Endothelial cell of umbilical vein (primary cell): ENCODE results near the gene ANKRD12. TPM values are rescaled to one million over a fixed set of nuclear protein-coding genes. Genes with fewer than 3 reads are reported as not detected.

Experiments used
- BruUV-seq: library from RNA; stranded (reverse); fragments of 400-500 nt; replicated peaks from 2 replicates; lab custom pipeline; 2021; lab: Mats Ljungman, UMichigan
- CTCF ChIA-PET: fragments of 300-600, 350-600 bp; sonication (Branson Sonifier 250); formaldehyde crosslinking; loops from one replicate; lab custom pipeline; 2021; ENCODE audit warnings: antibody characterized with exemption, inconsistent platforms; lab: Charles Lee
- POLR2A ChIA-PET: fragments of 300-600, 350-600 bp; sonication (Branson Sonifier 250); formaldehyde crosslinking; loops from one replicate; lab custom pipeline; 2021; ENCODE audit warnings: antibody characterized with exemption, inconsistent platforms; lab: Charles Lee
- DNase-seq: peaks from one replicate; pipeline ENCODE4 v3.0.0-alpha.2; 2011; ENCODE audit warnings: low read depth, low spot score
- FAIRE-seq: peaks from 2 replicates; lab custom pipeline; 2011; peaks lifted over from hg19 to GRCh38; lab: Jason Lieb, UNC
- H2AFZ ChIP-seq: 2 replicates; pipeline ENCODE4 v1.6.0; 2012; ENCODE audit warnings: low read depth, low read length, control low read depth, inconsistent platforms
- H3K27ac ChIP-seq: 2 replicates; pipeline ENCODE4 v1.5.1; 2011; ENCODE audit warnings: low read depth, mild to moderate bottlenecking, control low read depth, low read length, moderate library complexity; ENCODE audit not compliant: insufficient read depth
- H3K27me3 ChIP-seq, 2 experiments: 2 replicates each; pipeline versions ENCODE4 v1.6.0 to v1.6.1; 2011; ENCODE audit warnings: low read length in 2 of 2, mixed read lengths in 1 of 2; ENCODE audit not compliant: control insufficient read depth in 2 of 2, insufficient read depth in 2 of 2
- H3K36me3 ChIP-seq, 2 experiments: 2 replicates in 1 of 2; 3 replicates in 1 of 2; pipeline ENCODE4 v1.5.1; 2011; ENCODE audit warnings: low read length in 2 of 2, mild to moderate bottlenecking in 1 of 2, moderate library complexity in 1 of 2; ENCODE audit not compliant: control insufficient read depth in 2 of 2, insufficient read depth in 2 of 2; ENCODE audit errors: extremely low read depth in 1 of 2
- H3K4me1 ChIP-seq: 3 replicates; pipeline ENCODE4 v1.5.1; 2011; ENCODE audit warnings: mild to moderate bottlenecking, low read length; ENCODE audit not compliant: control insufficient read depth, insufficient read depth; ENCODE audit errors: extremely low read depth
- H3K4me2 ChIP-seq: 2 replicates; pipeline ENCODE4 v1.6.1; 2011; ENCODE audit warnings: low read length, control low read depth, mixed read lengths; ENCODE audit not compliant: insufficient read depth
- H3K4me3 ChIP-seq, 3 experiments: fragments of 200-600 bp in 1 of 3; sonication (generic), shearing (Covaris generic) in 1 of 3; replicated peaks in 1 of 3; 2 replicates each; pipeline ENCODE4 v1.5.1; 2011 to 2016; ENCODE audit warnings: control low read depth in 3 of 3, low read length in 3 of 3, mild to moderate bottlenecking in 2 of 3, inconsistent platforms in 1 of 3, low read depth in 1 of 3, moderate library complexity in 1 of 3; ENCODE audit not compliant: insufficient read depth in 1 of 3
- H3K79me2 ChIP-seq: 2 replicates; pipeline ENCODE4 v1.6.0; 2012; ENCODE audit warnings: low read length, inconsistent platforms; ENCODE audit not compliant: control insufficient read depth, insufficient read depth
- H3K9ac ChIP-seq: replicated peaks from 2 replicates; pipeline ENCODE3; 2011; ENCODE audit warnings: low read length, control low read depth; ENCODE audit not compliant: insufficient read depth; ENCODE audit errors: extremely low read depth
- H3K9me1 ChIP-seq: replicated peaks from 3 replicates; pipeline ENCODE4 v1.6.0; 2011; ENCODE audit warnings: mild to moderate bottlenecking, low read length; ENCODE audit not compliant: control insufficient read depth, insufficient read depth; ENCODE audit errors: extremely low read depth
- H3K9me3 ChIP-seq: replicated peaks from 2 replicates; pipeline ENCODE4 v1.5.1; 2012; ENCODE audit warnings: low read length, inconsistent platforms; ENCODE audit not compliant: control insufficient read depth, insufficient read depth
- H4K20me1 ChIP-seq: replicated peaks from 2 replicates; pipeline ENCODE3; 2011; ENCODE audit warnings: mild to moderate bottlenecking, low read length; ENCODE audit not compliant: control insufficient read depth, insufficient read depth; ENCODE audit errors: extremely low read depth
- CTCF ChIP-seq, 2 donors: IDR thresholded peaks; 1 replicate in 1 of 2; 2 replicates in 1 of 2; pipeline ENCODE4 v1.5.1; 2011; ENCODE audit warnings: low read length in 2 of 2, mild to moderate bottlenecking in 2 of 2, moderate library complexity in 2 of 2, control low read depth in 1 of 2, inconsistent platforms in 1 of 2, low read depth in 1 of 2; ENCODE audit not compliant: insufficient read depth in 1 of 2; ENCODE audit errors: extremely low read depth in 1 of 2
- EZH2 ChIP-seq: IDR thresholded peaks from 2 replicates; pipeline ENCODE4 v1.6.1; 2012; ENCODE audit warnings: borderline replicate concordance, low read depth, mild to moderate bottlenecking, moderate library complexity, low read length, inconsistent platforms; ENCODE audit not compliant: severe bottlenecking
- FOS ChIP-seq: IDR thresholded peaks from 2 replicates; pipeline ENCODE4 v1.6.1; 2011; ENCODE audit warnings: mild to moderate bottlenecking, low read length, moderate library complexity, borderline replicate concordance; ENCODE audit not compliant: insufficient read depth
- GATA2 ChIP-seq: IDR thresholded peaks from 2 replicates; pipeline ENCODE4 v1.7.0; 2011; ENCODE audit warnings: low read depth, mild to moderate bottlenecking, moderate library complexity, mixed read lengths, low read length; ENCODE audit not compliant: insufficient read length, insufficient read depth
- JUN ChIP-seq: IDR thresholded peaks from 2 replicates; pipeline ENCODE4 v1.6.1; 2011; ENCODE audit warnings: borderline replicate concordance, low read depth; ENCODE audit not compliant: insufficient read length, insufficient read depth
- MAX ChIP-seq: IDR thresholded peaks from 2 replicates; pipeline ENCODE4 v1.6.1; 2011; ENCODE audit not compliant: insufficient read depth, insufficient read length
- MYC ChIP-seq: IDR thresholded peaks from one replicate; pipeline ENCODE4 v1.6.1; 2011; ENCODE audit warnings: mild to moderate bottlenecking, low read depth, low read length
- POLR2A ChIP-seq: IDR thresholded peaks from 2 replicates; pipeline ENCODE4 v1.6.1; 2012; ENCODE audit warnings: low read depth, mild to moderate bottlenecking, control low read depth, low read length
- POLR2AphosphoS5 ChIP-seq: IDR thresholded peaks from 2 replicates; pipeline ENCODE4 v1.6.1; 2012; ENCODE audit warnings: low read depth, mild to moderate bottlenecking, control low read depth, low read length, moderate library complexity; ENCODE audit not compliant: insufficient read depth
- dilution Hi-C: fragments of 300-500 bp; cut with MboI; formaldehyde crosslinking; loops from one replicate; pipeline ENCODE4 v1.15.0; 2019; ENCODE audit warnings: low sequenced_read_pairs; ENCODE audit not compliant: extremely low pct_ligation_motif_present
- intact Hi-C: fragments of 100-400 bp; cut with micrococcal nuclease; formaldehyde crosslinking; loops from one replicate; pipeline ENCODE4 v1.10.0; 2022
- polyA plus RNA-seq, 4 experiments: library from polyadenylated mRNA; depleted of rRNA in 3 of 4; stranded (reverse) in 3 of 4; unstranded in 1 of 4; fragments of >200 nt; gene quantifications; 2 replicates each; pipeline versions ENCODE4 v1.2.1 to v1.2.3, GENCODE V29; 2011 to 2012; ENCODE audit warnings: missing spikeins in 1 of 4
- total RNA-seq: library from RNA; stranded (reverse); gene quantifications from 2 replicates; pipeline ENCODE4 v1.2.3, GENCODE V29; 2021

ANKRD12 gene
- total and polyA plus RNA-seq, 2 donors (not counting 3 experiments of a cell fraction or from before 2014, with no cell fraction given), result 1.5 to 25.4 TPM

- BruUV-seq, result no TSS peak
- no peak for TF ChIP-seq FOS
- no peak for TF ChIP-seq MAX
- no peak for TF ChIP-seq GATA2
- no peak for TF ChIP-seq EZH2
- no peak for TF ChIP-seq POLR2A
- no peak for TF ChIP-seq POLR2AphosphoS5
- TF ChIP-seq JUN, result no peak
- TF ChIP-seq CTCF (IDR thresholded peaks at IDR 0.05; ENCODE audit: extremely low read depth in 1 of 2, insufficient read depth in 1 of 2, low read depth in 1 of 2, low read length in 2 of 2), result no peak
- no peak for TF ChIP-seq MYC
- Histone ChIP-seq H3K9me3 (no peaks in the 10 kb centered on the region), H3K27ac (no peak overlapping the region), H3K79me2 (peaks cover 78% of the 10 kb centered on the region), H2AFZ (no peak overlapping the region), H4K20me1 (peaks cover 6% of the 10 kb centered on the region), H3K4me3 (peak overlapping the region in 1 of 3 experiments; percentile 98), H3K4me2 (peak overlapping the region; percentile 99), H3K27me3 (no peaks in the 10 kb centered on the region), H3K36me3 (peaks cover 0 to 2% of the 10 kb centered on the region in 2 experiments), H3K9ac (no peak overlapping the region), H3K9me1 (no peaks in the 10 kb centered on the region), H3K4me1 (peaks cover 46% of the 10 kb centered on the region)
- dilution Hi-C loops, result no loop called here
- ChIA-PET POLR2A (no interaction called here), CTCF (interaction anchor here (3.1 kb wide), 1 partner anchor 12 kb away, joined by 22 read pairs; no protein-coding TSS in a partner anchor)
- intact Hi-C loops, result no loop called here
- DNase-seq (no peak), FAIRE-seq (no peak)
Observed at GRCh38 chr18:9105420-9105819, 31.2 kb upstream of the ANKRD12 start.
